Tongue (tissue), 2 donors: ENCODE measurements around the gene HSD17B1. TPM values are rescaled to one million over a fixed set of nuclear protein-coding genes. Genes with fewer than 3 reads are reported as not detected.
"Not testable (repeated sequence)": the region's sequence is repeated elsewhere in the genome, so short reads cannot be mapped to it uniquely, and the experiment has no call there.

Experiments used
- DNase-seq: peaks from one replicate; pipeline ENCODE4 v3.0.0-alpha.2; 2015
- total RNA-seq: library from RNA; depleted of rRNA; stranded (reverse); fragments of >200 nt; gene quantifications from one replicate; pipeline ENCODE4 v1.2.3, GENCODE V29; 2014

HSD17B1 gene
- total RNA-seq, 1 donor from 2014 or later = 0.21 TPM

DNA sequence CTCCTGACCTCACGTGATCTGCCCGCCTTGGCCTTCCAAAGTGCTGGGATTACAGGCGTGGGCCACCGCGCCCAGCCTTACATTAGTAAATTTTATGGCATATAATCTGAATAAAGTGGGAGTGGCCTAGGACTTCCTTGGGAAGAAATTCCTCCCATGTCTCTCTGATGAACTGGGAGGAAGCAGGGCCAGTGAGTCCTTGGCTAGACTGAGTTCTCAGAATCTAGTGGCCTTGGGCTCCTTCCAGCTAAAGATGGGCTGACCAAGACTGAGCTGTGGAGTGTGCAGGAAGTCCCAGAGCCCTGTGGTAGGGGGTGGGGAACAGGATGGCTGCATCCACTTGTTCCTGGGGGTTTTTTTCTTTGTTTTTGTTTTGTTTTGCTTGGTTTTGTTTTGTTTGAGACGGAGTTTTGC is 26.7 kb upstream of the HSD17B1 start:
- no peak for DNase-seq

DNA sequence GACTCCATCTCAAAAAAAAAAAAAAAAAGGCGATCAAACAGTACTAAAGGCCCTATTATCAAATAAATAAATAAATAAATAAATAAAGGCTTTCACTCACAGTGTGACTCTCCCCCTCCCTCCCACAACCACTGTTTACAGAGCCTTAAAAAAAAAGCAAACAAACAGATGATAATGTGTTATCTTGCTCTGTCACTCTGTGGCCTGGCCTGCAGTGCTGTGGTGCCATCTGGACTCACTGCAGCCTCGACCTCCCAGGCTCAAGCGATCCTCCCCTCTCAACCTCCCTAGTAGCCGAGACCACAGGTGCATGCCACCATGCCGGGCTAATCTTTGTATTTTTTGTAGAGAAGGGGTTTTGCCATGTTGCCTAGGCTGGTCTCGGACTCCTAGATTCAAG is 24.8 kb upstream of the HSD17B1 start:
- DNase-seq = no peak

DNA sequence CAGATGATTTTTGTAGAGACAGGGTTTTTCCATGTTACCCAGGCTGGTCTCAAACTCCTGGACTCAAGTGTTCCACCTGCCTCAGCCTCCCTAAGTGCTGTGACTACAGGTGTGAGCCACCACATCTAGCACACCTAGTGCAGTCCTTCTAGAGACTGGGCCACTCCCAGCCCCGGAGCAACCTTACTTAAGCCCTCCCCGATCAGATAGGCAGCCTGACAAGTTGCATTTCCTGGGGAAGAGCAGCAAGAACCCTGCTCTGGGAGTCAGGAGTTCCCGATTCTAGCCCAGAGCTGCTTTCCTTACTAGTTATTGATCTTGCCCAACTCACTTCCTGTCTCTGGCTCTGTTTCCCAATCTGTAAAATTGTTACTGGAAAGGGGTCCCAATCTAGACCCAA is 23.7 kb upstream of the HSD17B1 start:
- DNase-seq = no peak

DNA sequence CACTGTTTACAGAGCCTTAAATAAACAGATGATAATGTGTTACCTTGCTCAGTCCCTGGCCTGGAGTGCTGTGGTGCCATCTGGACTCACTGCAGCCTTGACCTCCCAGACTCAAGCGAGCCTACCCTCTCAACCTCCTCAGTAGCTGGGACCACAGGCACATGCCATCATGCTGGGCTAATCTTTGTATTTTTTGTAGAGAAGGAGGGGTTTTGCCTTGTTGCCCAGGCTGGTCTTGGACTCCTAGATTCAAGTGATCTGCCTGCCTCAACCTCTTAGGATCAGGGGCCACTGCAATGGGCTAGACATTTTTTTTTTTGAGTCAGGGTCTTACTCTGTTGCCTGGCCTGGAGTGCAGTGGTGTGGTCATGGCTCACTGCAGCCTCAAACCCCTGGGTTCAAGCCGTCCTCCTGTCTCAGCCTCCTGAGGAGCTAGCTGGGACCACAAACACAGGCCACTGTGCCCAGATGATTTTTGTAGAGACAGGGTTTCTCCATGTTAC is 21.7 kb upstream of the HSD17B1 start:
- DNase-seq = no peak

DNA sequence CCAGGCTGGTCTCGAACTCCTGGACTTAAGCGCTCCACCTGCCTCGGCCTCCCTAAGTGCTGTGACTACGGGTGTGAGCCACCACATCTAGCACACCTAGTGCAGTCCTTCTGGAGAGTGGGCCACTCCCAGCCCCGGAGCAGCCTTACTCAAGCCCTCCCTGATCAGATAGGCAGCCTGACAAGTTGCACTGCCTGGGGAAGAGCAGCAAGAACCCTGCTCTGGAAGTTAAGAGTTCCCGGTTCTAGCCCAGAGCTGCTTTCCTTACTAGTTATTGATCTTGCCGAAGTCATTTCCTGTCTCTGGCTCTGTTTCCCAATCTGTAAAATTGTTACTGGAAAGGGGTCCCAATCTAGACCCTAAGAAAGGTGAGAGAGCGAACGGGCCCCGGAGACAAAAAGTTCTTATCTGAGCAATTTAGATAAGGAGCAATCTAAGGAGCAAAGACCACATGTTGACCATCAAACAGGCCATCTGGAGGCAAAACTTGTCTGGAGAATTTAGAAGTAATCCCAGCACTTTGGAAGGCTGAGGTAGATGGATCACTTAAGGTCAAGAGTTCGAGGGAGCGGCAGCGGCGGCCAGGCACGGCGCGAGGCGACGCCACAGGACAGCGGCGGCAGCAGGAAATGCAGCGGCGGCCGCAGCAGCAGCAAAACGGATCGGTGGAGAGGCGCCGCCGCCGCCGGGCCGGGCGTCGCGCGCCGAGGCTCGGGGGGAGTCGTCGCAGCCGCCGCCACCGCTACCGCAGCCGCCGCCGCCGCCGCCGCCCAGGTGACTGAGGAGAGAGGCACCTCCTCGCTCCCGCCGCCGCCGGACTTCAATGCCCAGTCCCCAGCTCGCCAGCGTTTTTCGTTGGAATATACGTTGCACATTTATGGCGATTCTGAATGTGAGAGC is 21.0 kb upstream of the HSD17B1 start:
- peak; percentile 71 for DNase-seq

DNA sequence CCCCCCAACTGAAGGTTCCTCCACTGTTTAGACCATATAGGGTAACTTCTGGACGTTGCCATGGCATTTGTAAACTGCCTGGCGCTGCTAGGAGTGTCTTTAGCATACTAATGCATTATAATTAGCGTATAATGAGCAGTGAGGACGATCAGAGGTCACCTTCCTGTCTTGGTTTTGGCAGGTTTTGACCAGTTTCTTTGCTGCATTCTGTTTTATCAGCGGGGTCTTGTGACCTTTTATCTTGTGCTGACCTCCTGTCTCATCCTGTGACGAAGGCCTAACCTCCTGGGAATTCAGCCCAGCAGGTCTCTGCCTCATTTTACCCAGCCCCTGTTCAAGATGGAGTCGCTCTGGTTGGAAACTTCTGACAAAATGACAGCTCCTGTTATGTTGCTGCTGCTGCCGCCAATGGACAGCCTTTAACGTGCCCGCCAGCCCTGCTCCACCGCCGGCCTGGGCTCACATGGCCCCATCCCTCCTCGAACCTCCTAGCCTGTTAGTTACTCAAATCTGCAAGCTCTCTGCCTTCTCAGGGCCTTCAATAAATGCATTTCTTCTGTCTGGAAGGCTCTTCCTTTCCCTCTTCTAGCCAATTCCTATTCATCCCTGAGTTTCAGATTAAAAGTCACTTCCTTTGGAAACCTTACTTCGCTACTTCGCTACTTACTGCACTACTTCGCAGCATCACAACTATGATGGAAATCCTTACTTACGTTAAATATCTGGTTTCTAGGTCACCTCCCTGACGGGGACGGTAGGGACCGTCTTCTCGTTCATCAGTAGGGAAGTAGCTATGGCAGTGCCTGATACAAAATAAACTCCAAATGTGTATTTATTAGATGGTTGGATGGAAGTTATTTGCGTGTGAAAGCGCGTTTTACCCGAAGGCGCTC is 17.3 kb upstream of the HSD17B1 start:
- DNase-seq = peak; percentile 29

DNA sequence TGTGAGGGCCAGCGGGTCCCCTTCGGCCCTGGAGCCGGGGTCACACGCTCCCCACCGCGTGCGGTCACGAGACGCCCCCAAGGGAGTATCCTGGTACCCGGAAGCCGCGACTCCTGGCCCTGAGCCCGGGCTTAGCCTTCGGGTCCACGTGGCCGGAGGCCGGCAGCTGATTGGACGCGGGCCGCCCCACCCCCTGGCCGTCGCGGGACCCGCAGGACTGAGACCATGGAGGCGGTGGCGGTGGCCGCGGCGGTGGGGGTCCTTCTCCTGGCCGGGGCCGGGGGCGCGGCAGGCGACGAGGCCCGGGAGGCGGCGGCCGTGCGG is 16.7 kb upstream of the HSD17B1 start, which contains the start of gene NAGLU:
Gene NAGLU, plus strand, starts transcription at position 194 of the 324 bp plus-strand sequence. Its CDS starts 32 bp downstream, at position 226.
- peak; percentile 97 for DNase-seq

DNA sequence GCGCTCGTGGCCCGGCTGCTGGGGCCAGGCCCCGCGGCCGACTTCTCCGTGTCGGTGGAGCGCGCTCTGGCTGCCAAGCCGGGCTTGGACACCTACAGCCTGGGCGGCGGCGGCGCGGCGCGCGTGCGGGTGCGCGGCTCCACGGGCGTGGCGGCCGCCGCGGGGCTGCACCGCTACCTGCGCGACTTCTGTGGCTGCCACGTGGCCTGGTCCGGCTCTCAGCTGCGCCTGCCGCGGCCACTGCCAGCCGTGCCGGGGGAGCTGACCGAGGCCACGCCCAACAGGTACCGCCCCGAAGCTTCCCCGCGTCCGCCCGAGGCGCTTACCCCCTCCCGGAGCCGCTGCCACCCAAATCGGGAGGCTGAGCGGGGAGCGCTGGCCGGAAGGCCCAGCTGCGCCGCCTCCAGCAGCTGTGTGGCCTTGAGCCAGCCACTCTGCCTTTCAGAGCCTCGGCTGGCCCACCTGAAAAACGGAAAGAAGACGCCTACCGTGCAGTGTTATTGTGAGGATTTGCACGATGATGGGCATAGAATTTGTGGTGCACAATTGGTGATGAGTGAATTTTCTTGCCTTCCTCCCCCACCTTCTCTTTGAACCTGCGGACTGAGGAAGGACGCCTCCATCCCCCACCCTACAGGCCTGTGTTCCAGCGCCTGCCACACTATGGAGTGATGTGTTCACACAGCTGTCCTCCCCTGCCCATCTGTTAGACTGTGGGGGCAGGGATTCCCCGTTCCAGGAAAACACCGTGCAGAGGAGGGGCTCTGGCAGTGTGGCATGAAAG is 16.2 kb upstream of the HSD17B1 start:
- DNase-seq = peak; percentile 96

DNA sequence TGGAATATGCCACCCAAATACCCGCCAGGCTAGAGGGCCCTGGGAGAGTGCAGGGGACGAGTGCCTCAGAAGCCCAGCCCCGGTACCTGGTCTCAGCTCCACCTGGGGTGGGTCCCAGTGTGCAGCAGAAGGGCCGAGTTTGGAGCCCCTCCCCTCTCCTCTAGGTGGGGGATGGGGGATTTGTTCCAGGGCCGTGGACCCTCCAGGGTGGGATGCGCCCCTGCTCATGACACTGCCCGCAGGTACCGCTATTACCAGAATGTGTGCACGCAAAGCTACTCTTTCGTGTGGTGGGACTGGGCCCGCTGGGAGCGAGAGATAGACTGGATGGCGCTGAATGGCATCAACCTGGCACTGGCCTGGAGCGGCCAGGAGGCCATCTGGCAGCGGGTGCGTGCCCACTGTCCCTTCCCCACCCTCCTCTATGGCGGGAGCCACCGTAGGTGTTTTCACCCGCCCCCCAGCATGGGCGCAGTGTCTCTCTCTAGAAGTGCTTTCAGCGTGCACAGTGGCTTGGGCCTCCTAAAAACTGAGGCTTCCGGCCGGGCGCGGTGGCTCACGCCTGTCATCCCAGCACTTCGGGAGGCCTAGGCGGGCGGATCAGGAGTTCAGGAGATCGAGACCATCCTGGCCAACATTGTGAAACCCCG is 15.4 kb upstream of the HSD17B1 start:
- DNase-seq = no peak

DNA sequence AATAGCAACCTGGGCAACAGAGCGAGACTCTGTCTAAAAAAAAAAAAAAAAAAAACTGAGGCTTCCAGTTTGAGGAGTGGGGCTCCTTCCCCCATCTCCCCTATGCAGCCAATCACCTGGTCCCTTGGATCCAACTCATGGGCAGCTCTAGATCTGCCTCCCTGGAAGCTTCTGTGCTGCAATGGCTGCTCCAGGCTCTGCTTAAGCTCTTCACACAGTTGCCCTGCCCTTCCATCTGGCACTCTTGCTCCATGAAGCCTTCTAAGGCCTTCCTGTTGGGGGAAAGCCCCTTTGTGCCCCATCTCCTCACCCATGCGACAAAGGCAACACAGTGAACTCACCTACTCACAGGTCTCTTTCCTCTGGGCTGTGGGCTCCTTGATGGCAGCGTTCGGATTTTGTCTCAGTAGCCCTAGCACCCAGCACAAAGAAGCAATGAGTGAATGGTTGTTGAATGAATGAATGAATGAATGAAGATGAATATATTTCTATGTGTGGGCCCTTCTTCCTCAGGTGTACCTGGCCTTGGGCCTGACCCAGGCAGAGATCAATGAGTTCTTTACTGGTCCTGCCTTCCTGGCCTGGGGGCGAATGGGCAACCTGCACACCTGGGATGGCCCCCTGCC is 14.8 kb upstream of the HSD17B1 start:
- DNase-seq = no peak

DNA sequence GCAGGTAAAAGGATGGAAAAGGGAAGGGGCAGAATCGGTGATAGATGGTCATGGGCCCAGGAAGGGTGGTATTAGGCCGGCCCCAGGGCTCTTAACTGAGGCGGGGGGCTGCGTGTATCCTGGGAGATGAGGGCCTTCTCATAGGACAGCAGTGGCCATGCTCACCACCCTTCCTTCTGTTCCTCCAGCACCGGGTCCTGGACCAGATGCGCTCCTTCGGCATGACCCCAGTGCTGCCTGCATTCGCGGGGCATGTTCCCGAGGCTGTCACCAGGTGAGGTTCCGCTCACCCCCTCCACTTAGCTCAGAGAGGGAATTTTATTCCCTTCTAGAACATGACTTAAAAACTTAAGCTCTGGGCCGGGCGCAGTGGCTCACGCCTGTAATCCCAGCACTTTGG is 14.2 kb upstream of the HSD17B1 start:
- no peak for DNase-seq

DNA sequence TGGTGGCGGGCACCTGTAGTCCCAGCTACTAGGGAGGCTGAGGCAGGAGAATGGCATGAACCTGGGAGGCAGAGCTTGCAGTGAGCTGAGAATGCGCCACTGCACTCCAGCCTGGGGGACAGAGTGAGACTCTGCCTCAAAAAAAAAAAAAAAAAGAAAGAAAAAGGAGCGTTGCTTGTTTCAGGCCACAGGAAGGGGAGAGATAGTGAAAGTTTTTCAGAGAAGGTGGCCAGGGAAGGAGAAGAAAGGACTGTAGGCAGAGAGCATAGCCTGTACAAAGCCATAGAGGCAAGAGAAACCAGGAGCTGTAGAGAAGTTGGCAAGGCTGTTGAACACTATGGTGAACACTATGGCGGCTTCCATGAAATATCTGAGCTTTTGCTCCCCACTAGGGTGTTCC is 12.2 kb upstream of the HSD17B1 start:
- not testable (repeated sequence) for DNase-seq

DNA sequence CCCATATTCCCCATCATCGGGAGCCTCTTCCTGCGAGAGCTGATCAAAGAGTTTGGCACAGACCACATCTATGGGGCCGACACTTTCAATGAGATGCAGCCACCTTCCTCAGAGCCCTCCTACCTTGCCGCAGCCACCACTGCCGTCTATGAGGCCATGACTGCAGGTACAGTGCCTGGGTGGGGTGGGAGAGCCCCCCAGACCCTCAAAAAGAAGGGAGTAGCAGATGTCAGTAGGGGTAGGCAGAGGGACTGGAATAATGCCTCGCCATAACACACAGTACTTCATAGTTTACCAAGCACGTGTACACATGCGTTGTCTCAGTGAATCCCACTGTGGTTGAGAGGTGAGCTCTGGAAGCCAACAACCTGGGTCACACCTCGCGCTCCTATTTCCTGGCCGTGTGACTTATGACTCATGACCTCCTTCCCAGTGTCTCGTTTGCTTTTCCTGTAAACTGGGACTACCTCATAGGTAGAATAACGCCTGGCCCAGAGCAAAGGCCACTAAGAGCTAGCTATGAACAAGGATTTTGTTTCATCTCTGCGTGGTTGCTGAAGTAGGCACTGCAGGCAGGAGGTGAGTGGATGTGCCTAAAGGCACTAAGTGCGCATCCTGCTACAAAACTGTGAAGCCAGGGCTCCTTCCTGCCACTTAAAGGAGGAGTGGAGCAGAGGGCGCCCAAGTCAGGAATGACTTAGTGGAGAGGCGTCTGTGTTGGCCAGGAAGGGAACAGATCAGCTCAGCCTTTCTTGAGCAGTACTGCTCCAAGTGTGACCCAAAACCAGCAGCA is 11.5 kb upstream of the HSD17B1 start:
- DNase-seq = no peak

DNA sequence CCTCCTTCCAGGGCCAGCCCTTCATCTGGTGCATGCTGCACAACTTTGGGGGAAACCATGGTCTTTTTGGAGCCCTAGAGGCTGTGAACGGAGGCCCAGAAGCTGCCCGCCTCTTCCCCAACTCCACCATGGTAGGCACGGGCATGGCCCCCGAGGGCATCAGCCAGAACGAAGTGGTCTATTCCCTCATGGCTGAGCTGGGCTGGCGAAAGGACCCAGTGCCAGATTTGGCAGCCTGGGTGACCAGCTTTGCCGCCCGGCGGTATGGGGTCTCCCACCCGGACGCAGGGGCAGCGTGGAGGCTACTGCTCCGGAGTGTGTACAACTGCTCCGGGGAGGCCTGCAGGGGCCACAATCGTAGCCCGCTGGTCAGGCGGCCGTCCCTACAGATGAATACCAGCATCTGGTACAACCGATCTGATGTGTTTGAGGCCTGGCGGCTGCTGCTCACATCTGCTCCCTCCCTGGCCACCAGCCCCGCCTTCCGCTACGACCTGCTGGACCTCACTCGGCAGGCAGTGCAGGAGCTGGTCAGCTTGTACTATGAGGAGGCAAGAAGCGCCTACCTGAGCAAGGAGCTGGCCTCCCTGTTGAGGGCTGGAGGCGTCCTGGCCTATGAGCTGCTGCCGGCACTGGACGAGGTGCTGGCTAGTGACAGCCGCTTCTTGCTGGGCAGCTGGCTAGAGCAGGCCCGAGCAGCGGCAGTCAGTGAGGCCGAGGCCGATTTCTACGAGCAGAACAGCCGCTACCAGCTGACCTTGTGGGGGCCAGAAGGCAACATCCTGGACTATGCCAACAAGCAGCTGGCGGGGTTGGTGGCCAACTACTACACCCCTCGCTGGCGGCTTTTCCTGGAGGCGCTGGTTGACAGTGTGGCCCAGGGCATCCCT is 9.3 kb upstream of the HSD17B1 start:
- DNase-seq = peak; percentile 64

DNA sequence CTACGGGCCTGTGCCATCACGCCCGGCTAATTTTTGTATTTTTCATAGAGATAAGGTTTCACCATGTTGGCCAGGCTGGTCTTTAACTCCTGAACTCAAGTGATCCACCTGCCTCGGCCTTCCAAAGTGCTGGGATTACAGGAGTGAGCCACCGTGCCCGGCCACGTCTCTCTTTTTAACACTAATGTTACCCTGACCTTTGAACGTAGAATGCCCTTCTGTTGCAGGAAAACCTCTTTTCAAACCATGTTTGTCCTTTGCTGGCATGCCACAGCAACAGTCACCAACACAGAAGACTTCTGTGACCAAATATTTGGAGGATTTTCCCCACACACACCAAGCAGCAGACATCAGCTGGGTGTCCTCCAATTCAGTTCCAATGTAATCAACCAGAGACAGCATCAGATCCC is 7.8 kb upstream of the HSD17B1 start:
- no peak for DNase-seq

DNA sequence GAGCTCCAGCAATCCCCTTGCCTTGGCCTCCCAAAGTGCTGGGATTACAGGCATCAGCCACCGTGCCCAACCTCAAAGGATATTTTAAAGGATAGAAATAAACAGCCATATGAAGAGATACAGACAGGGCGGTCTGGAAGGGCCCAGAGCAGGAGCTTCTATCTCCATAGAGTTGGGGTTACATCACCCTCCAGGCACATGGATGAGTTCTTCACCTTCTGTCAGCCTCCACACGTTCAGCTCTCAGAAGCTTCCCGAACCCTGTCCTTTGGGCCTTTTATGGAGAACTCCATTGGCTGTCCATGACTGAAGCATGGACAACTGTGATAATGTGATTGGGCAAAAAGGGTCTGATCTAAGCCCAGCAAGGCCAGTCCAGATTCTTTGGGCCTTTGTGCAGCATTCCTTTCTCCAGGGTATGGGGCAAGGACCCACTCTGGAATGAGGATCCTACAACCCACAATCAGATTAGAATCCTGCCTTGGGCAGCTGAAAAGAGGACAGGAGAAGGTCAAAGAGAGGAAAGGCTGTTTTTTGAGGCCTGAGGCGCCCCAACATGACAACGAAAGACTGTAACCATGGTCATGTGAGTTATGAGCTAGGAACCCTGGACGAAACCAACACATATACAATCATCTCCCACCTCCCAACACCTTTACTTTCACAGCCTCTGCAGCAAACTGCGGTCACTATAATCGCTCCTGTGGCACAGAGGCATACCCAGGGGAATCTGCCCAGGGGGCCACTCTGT is 6.8 kb upstream of the HSD17B1 start:
- not testable (repeated sequence) for DNase-seq

DNA sequence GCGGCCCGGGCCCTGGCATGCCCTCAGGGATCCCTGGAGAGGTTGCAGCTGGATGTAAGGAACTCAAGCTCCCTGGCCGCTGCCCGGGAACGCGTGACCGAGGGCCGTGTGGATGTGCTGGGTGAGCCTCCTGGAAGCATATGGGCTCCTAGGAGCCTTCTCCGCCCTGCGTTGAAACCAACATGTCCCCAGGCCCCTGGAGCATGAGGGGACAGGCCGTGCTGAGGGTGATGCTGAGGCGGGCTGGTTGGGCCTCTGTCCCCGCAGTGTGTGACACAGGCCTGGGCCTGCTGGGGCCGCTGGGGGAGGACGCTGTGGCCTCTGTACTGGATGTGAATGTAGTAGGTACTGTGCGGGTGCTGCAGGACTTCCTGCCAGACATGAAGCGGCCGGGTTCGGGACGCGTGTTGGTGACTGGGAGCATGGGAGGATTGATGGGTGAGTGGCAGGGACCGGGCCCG is 5.7 kb upstream of the HSD17B1 start:
- DNase-seq = no peak

DNA sequence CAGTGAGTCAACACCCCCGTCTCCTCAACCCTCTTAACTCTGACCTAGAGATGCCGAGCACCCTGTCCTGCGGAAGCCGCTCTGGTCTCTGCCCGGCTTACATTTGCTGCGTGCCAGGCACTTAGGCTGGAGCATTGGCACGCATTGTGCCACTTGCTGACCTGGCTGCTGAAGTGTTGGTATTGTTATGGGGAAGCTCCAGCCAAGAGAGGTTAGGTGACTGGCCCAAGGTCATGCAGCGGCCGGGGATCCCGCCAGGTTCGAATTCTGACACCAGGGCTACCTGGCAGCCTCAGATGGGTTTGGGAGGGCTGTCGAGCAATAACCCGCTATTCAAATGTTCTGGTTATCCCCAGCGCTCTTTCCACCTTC is 5.0 kb upstream of the HSD17B1 start:
- no peak for DNase-seq
